CD14-positive monocyte (primary cell): ENCODE measurements around the gene CD248. TPM values are rescaled to one million over a fixed set of nuclear protein-coding genes. Genes with fewer than 3 reads are reported as not detected.

Experiments used
- DNase-seq, 3 donors: peaks; one replicate each; pipeline ENCODE4 v3.0.0-alpha.2; 2011 to 2022
- H2AFZ ChIP-seq: 2 replicates; pipeline ENCODE4 v1.6.0; 2012; ENCODE audit warnings: mild to moderate bottlenecking, low read depth, low read length, inconsistent platforms; ENCODE audit not compliant: insufficient read depth, poor library complexity, severe bottlenecking
- H3K27ac ChIP-seq, 2 donors: 1 replicate in 1 of 2; 2 replicates in 1 of 2; pipeline ENCODE4 v1.5.1; 2012 to 2013; ENCODE audit warnings: low read length in 2 of 2, control low read depth in 1 of 2, inconsistent platforms in 1 of 2, low read depth in 1 of 2, mild to moderate bottlenecking in 1 of 2
- H3K27me3 ChIP-seq, 2 donors: one replicate each; pipeline versions ENCODE4 v1.6.0 to v1.6.1; 2011 to 2013; ENCODE audit warnings: low read length in 2 of 2; ENCODE audit not compliant: control insufficient read depth in 2 of 2, insufficient read depth in 2 of 2
- H3K36me3 ChIP-seq, 2 donors: replicated peaks in 1 of 2; 1 replicate in 1 of 2; 2 replicates in 1 of 2; pipeline versions ENCODE4 v1.5.1 to v1.6.1; 2012 to 2013; ENCODE audit warnings: low read length in 2 of 2, control low read depth in 1 of 2, inconsistent platforms in 1 of 2, mild to moderate bottlenecking in 1 of 2; ENCODE audit not compliant: insufficient read depth in 2 of 2, control insufficient read depth in 1 of 2
- H3K4me1 ChIP-seq, 2 donors: 1 replicate in 1 of 2; 2 replicates in 1 of 2; pipeline versions ENCODE4 v1.5.1 to v1.6.1; 2012 to 2013; ENCODE audit warnings: low read length in 2 of 2, control low read depth in 1 of 2, inconsistent platforms in 1 of 2, mild to moderate bottlenecking in 1 of 2, moderate library complexity in 1 of 2; ENCODE audit not compliant: insufficient read depth in 2 of 2, control insufficient read depth in 1 of 2
- H3K4me2 ChIP-seq: replicated peaks from 2 replicates; pipeline ENCODE3; 2012; ENCODE audit warnings: low read length, moderate library complexity, mild to moderate bottlenecking; ENCODE audit not compliant: poor library complexity, severe bottlenecking; ENCODE audit errors: extremely low read depth
- H3K4me3 ChIP-seq, 3 experiments: fragments of 200-600 bp in 1 of 3; sonication (generic) in 1 of 3; replicated peaks in 1 of 3; 1 replicate in 2 of 3; 2 replicates in 1 of 3; pipeline ENCODE4 v1.5.1; 2011 to 2013; ENCODE audit warnings: low read length in 3 of 3, mild to moderate bottlenecking in 3 of 3, control low read depth in 2 of 3, low read depth in 2 of 3, inconsistent platforms in 1 of 3, moderate library complexity in 1 of 3
- H3K79me2 ChIP-seq: 2 replicates; pipeline ENCODE4 v1.6.0; 2012; ENCODE audit warnings: mild to moderate bottlenecking, control low read depth, inconsistent platforms, low read length, moderate library complexity; ENCODE audit not compliant: insufficient read depth
- H3K9ac ChIP-seq: 2 replicates; pipeline ENCODE4 v1.6.0; 2017; ENCODE audit warnings: low read length, mild to moderate bottlenecking; ENCODE audit not compliant: insufficient read depth, poor library complexity, severe bottlenecking
- H3K9me3 ChIP-seq, 2 donors: replicated peaks in 1 of 2; 1 replicate in 1 of 2; 2 replicates in 1 of 2; pipeline versions ENCODE4 v1.5.1 to v1.6.1; 2012 to 2013; ENCODE audit warnings: low read length in 2 of 2, control low read depth in 1 of 2; ENCODE audit not compliant: control insufficient read depth in 1 of 2, insufficient read depth in 1 of 2
- H4K20me1 ChIP-seq: 2 replicates; pipeline ENCODE4 v1.6.0; 2012; ENCODE audit warnings: mild to moderate bottlenecking, low read length, control low read depth, moderate library complexity; ENCODE audit not compliant: insufficient read depth
- H3K27ac Mint-ChIP-seq, 7 donors: one replicate each; pipeline ENCODE4 v1.8.0; 2020; ENCODE audit warnings: mild to moderate bottlenecking in 7 of 7, mixed read lengths in 7 of 7, moderate library complexity in 6 of 7, inconsistent platforms in 2 of 7
- H3K27me3 Mint-ChIP-seq, 3 donors: one replicate each; pipeline ENCODE4 v1.8.0; 2021 to 2022; ENCODE audit warnings: low read depth in 3 of 3, mild to moderate bottlenecking in 3 of 3, mixed read lengths in 3 of 3, moderate library complexity in 3 of 3, inconsistent platforms in 1 of 3
- H3K36me3 Mint-ChIP-seq, 2 donors: one replicate each; pipeline ENCODE4 v1.8.0; 2020; ENCODE audit warnings: mixed read lengths in 2 of 2, inconsistent platforms in 1 of 2, mild to moderate bottlenecking in 1 of 2
- H3K4me1 Mint-ChIP-seq: one replicate; pipeline ENCODE4 v1.8.0; 2020; ENCODE audit warnings: mild to moderate bottlenecking, mixed read lengths
- H3K4me3 Mint-ChIP-seq, 2 donors: one replicate each; pipeline ENCODE4 v1.8.0; 2020; ENCODE audit warnings: mild to moderate bottlenecking in 2 of 2, mixed read lengths in 2 of 2, moderate library complexity in 1 of 2
- H3K9me3 Mint-ChIP-seq, 7 donors: one replicate each; pipeline ENCODE4 v1.8.0; 2020 to 2022; ENCODE audit warnings: mixed read lengths in 7 of 7, mild to moderate bottlenecking in 6 of 7, moderate library complexity in 6 of 7, inconsistent platforms in 2 of 7
- WGBS: methylation state at CpG from one replicate; pipeline ENCODE4 v1.1.5; 2013; ENCODE audit warnings: missing lambda C conversion rate; ENCODE audit not compliant: insufficient coverage; 5-methylcytosine and 5-hydroxymethylcytosine counted together
- intact Hi-C, 2 donors: fragments of 100-400 bp; cut with micrococcal nuclease; formaldehyde crosslinking; loops; one replicate each; pipeline versions ENCODE4 v1.15.0 to v1.15.1; 2023
- polyA plus RNA-seq, 3 donors: library from polyadenylated mRNA; depleted of rRNA in 1 of 3; unstranded in 2 of 3; stranded (reverse) in 1 of 3; fragments of 300-500 nt in 2 of 3; fragments of >200 nt in 1 of 3; fragmentation: Illumina TruSeq in 2 of 3; gene quantifications; 1 replicate in 2 of 3; 2 replicates in 1 of 3; pipeline ENCODE4 v1.2.3, GENCODE V29; 2012 to 2021
- TF ChIP-seq, protein P1 (sequence below): fragments of 200-600 bp; IDR thresholded peaks from one replicate; pipeline ENCODE4 v1.8.0; 2022; ENCODE audit warnings: antibody characterized with exemption, mild to moderate bottlenecking

CD248 gene
- polyA plus RNA-seq, 3 donors: 0.05 to 0.13 TPM; not detected in 1

DNA sequence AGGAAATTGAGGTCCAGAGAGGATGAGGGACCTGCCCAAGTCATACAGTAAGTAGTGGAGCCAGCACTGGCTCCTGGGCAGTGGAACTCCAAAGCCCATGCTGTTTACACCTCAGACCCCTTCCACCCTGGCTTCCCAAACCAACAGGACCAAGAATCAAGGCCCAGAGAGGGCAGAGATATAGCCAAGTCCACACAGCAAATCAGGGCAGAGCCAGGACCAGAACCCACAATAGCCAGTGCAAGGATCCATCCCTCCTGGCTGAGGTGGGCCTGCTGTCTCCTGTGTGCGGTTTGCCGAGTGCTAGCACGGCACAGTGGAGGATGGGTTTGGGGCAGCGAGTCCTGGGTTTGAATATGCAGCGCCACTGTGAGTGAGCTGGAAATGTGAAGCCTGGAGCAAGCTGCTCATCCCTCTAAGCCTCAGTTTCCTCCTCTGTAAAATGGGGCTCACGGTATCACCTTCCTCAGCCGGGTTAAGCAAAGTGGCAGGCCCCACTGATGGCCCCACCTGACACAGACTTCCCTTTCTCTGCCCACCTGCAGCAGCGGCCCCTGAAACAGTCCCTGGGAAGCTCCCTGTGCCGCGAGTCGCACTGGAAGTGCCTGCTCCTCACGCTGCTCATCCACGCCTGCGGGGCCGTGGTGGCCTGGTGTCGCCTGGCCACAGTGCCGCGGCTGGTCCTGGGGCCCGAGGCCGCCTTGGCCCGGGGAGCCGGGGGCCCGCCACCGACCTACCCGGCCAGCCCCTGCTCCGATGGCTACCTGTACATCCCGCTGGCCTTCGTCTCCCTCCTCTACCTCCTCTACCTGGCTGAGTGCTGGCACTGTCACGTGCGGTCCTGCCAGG lies 22.8 kb downstream of the CD248 start:
- peaks cover 0 to 11% of the 10 kb centered on the region in 2 donors for H3K9me3 ChIP-seq
- peak overlapping the region in 1 of 2 donors; percentile 2 for H3K4me3 Mint-ChIP-seq
- H3K4me3 ChIP-seq: no peak overlapping the region
- no peaks in the 10 kb centered on the region for H4K20me1 ChIP-seq
- DNase-seq: no peak
- peaks cover 39 to 60% (median 42%) of the 10 kb centered on the region in 3 donors for H3K27me3 Mint-ChIP-seq
- intact Hi-C loops: no loop called here
- H3K36me3 Mint-ChIP-seq: peaks cover 4 to 7% of the 10 kb centered on the region in 2 donors
- no peaks in the 10 kb centered on the region for H3K79me2 ChIP-seq
- peaks cover 17% of the 10 kb centered on the region for H3K4me1 Mint-ChIP-seq
- H3K9me3 Mint-ChIP-seq: peaks cover 0 to 7% (median 4%) of the 10 kb centered on the region in 7 donors
- no peak overlapping the region for H3K27ac Mint-ChIP-seq
- peaks cover 17 to 22% of the 10 kb centered on the region in 2 donors for H3K4me1 ChIP-seq
- WGBS: 79% methylated on average over 27 of the region's 30 CpGs
- no peak overlapping the region for H3K4me2 ChIP-seq
- H3K9ac ChIP-seq: no peak overlapping the region
- TF ChIP-seq, protein P1, sequence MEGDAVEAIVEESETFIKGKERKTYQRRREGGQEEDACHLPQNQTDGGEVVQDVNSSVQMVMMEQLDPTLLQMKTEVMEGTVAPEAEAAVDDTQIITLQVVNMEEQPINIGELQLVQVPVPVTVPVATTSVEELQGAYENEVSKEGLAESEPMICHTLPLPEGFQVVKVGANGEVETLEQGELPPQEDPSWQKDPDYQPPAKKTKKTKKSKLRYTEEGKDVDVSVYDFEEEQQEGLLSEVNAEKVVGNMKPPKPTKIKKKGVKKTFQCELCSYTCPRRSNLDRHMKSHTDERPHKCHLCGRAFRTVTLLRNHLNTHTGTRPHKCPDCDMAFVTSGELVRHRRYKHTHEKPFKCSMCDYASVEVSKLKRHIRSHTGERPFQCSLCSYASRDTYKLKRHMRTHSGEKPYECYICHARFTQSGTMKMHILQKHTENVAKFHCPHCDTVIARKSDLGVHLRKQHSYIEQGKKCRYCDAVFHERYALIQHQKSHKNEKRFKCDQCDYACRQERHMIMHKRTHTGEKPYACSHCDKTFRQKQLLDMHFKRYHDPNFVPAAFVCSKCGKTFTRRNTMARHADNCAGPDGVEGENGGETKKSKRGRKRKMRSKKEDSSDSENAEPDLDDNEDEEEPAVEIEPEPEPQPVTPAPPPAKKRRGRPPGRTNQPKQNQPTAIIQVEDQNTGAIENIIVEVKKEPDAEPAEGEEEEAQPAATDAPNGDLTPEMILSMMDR: no peak
- H3K36me3 ChIP-seq: no peaks in the 10 kb centered on the region
- no peak overlapping the region for H2AFZ ChIP-seq
- H3K27ac ChIP-seq: no peak overlapping the region
- H3K27me3 ChIP-seq: peaks cover 24 to 49% of the 10 kb centered on the region in 2 donors

DNA sequence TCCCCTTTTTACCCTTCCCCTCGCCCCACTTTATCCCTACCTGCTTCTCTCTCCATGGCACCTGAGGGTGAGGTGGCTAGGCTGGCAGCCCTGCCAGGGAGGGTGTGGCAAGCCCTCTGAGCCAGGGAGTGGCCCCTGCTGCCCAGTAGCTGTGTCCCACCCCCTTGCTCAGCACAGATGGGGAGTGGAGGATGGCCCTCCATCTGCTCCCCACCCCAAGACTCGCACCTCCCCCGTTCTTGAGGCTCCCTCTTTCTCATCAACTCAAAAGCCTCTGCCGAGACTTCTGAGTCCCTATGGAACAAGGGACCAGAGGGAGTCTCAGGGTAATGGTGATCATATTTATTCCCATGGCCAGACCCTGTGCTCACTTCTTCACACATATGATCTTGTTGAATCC lies 23.5 kb downstream of the CD248 start:
- Mint-ChIP-seq H3K4me3 (peak overlapping the region in 1 of 2 donors; percentile 2), H3K27ac (no peak overlapping the region), H3K9me3 (peaks cover 0 to 7% (median 4%) of the 10 kb centered on the region in 7 donors), H3K36me3 (peaks cover 4 to 7% of the 10 kb centered on the region in 2 donors), H3K27me3 (peaks cover 39 to 56% (median 42%) of the 10 kb centered on the region in 3 donors), H3K4me1 (peaks cover 19% of the 10 kb centered on the region)
- no peaks in the 10 kb centered on the region for H3K79me2 ChIP-seq
- no peak for DNase-seq
- no peaks in the 10 kb centered on the region for H3K36me3 ChIP-seq
- no peak overlapping the region for H2AFZ ChIP-seq
- H3K9ac ChIP-seq: no peak overlapping the region
- H3K4me3 ChIP-seq: no peak overlapping the region
- WGBS: no CpG with 5 or more reads among the region's 4 CpGs
- no peak overlapping the region for H3K27ac ChIP-seq
- H3K4me2 ChIP-seq: no peak overlapping the region
- TF ChIP-seq, protein P1: no peak
- no peaks in the 10 kb centered on the region for H4K20me1 ChIP-seq
- peaks cover 0 to 11% of the 10 kb centered on the region in 2 donors for H3K9me3 ChIP-seq
- intact Hi-C loops: no loop called here
- H3K27me3 ChIP-seq: peaks cover 24 to 49% of the 10 kb centered on the region in 2 donors
- peaks cover 20 to 26% of the 10 kb centered on the region in 2 donors for H3K4me1 ChIP-seq
